GM18870 (cell line): ENCODE results near the gene CFAP65.

Source experiments
- ATAC-seq: cut with Tn5 transposase; IDR thresholded peaks from one replicate; pipeline ENCODE4 v1.9.1; 2021; ENCODE audit warnings: moderate library complexity; ENCODE audit not compliant: unreplicated experiment

CFAP65 gene

GRCh38 chr2:219034823-219035222 is 6.5 kb downstream of the CFAP65 start:
- ATAC-seq: no peak

GRCh38 chr2:219032051-219032745 is 9.1 kb downstream of the CFAP65 start:
- ATAC-seq: no peak

GRCh38 chr2:219031005-219031738 is 10.1 kb downstream of the CFAP65 start:
- no peak for ATAC-seq

GRCh38 chr2:219030177-219030940 is 11.0 kb downstream of the CFAP65 start:
- no peak for ATAC-seq

GRCh38 chr2:219029829-219030165 is 11.5 kb downstream of the CFAP65 start:
- peak; percentile 64 for ATAC-seq

- no peak for ATAC-seq
These were observed 12.1 kb downstream of the CFAP65 start for GRCh38 chr2:219028996-219029828.

- ATAC-seq: no peak
These were observed 13.2 kb downstream of the CFAP65 start for GRCh38 chr2:219028141-219028540.

- ATAC-seq: no peak
These were observed 13.7 kb downstream of the CFAP65 start for GRCh38 chr2:219027511-219028055.

- no peak for ATAC-seq
These were observed 14.4 kb downstream of the CFAP65 start for GRCh38 chr2:219026946-219027345.

- ATAC-seq: no peak
These were observed 15.4 kb downstream of the CFAP65 start for GRCh38 chr2:219025637-219026585.

- ATAC-seq: no peak
These were observed 17.3 kb downstream of the CFAP65 start for GRCh38 chr2:219024059-219024458.

- no peak for ATAC-seq
These were observed 18.2 kb downstream of the CFAP65 start for GRCh38 chr2:219023045-219023605.

GRCh38 chr2:219022616-219023015 is 18.7 kb downstream of the CFAP65 start:
- ATAC-seq: no peak

GRCh38 chr2:219022041-219022440 is 19.3 kb downstream of the CFAP65 start:
- ATAC-seq: no peak

- no peak for ATAC-seq
These were observed 19.7 kb downstream of the CFAP65 start for GRCh38 chr2:219021591-219021990.

GRCh38 chr2:219020604-219021365 is 20.5 kb downstream of the CFAP65 start:
- no peak for ATAC-seq

- ATAC-seq: no peak
These were observed 21.9 kb downstream of the CFAP65 start for GRCh38 chr2:219019436-219019835.

GRCh38 chr2:219018726-219019125 is 22.6 kb downstream of the CFAP65 start:
- no peak for ATAC-seq

- no peak for ATAC-seq
These were observed 23.0 kb downstream of the CFAP65 start for GRCh38 chr2:219018286-219018685.
